DMS 273 (cell line): ENCODE data around the gene ZNF587.

Experiments used
- DNase-seq: peaks from one replicate; lab custom pipeline; 2025; ENCODE audit not compliant: unreplicated experiment; lab: John Stamatoyannopoulos, UW

ZNF587 gene

DNA sequence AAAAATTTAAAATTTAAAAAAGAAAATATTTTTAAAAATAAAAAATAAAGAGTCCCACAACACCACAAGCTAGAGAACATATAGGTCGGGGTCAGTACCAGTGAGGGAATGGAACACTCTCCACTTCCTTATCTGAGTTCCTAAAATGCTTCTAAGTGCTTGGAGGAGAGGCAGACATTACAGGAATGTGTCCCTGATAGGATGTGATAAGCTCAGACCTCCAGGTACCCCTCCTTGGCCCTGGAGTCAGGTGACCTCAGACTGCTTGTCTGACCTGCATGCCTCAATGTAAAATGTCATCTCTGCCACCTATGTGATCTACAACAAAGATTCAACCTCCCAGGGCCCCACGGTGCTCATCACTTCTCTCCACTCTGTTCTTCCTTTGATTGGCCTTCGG is 36.4 kb downstream of the ZNF587 start:
- no peak for DNase-seq

DNA sequence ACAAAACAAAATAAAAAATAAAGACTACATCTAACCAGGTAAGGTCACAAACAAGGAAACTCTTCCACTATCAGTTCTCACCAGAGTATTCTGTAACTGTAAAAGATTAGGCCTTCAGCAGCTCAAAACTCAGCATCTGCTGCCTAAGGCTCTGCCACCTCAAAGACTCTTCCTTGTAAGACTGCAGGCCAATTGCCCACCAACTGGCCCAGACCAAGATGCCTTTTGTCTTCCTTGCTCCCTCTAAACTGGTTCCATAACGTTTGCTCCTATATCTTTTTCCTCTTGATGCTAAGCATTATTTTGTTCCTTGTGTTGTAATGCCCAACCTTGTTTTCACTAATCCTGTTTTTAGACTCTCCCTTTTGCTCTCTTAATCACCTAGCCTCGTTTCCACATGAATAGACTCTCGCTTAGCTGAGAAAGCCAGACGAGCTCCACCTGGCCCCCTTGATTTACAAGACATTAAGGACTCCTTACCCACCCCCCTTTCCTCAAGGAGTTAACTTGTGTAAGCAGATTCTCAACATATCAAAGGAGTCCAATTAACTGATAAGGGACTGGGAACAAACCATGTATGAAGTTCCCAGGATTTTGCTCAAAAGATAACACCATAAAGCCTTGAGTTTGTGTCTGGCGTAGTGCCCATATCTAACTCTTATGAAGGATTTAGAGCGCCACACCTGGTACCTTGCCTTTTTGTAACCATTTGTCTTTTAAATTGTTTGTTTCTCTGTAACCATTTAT is 37.7 kb downstream of the ZNF587 start:
- DNase-seq, result peak; percentile 59

DNA sequence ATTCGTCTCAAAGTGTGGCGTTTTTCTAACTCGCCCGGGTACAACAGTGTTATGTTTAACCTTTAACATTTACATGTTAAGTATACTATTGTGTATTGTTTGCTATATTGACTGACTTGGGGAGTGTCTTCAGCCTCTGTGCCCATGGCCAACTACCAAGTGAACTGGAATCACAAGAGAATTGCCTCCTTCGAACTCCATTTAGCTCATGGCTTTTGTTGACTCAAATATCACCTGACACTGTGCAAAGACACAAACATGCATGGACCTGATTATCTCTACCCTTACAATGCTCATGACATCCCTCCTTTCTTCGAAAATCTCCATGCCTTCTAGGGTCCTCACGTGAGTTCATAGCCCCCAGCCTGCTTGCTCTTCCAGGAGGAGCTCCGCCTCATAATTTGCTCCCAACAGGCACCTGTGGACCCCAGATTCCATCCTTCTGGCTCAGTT is 38.5 kb downstream of the ZNF587 start:
- peak; percentile 45 for DNase-seq

DNA sequence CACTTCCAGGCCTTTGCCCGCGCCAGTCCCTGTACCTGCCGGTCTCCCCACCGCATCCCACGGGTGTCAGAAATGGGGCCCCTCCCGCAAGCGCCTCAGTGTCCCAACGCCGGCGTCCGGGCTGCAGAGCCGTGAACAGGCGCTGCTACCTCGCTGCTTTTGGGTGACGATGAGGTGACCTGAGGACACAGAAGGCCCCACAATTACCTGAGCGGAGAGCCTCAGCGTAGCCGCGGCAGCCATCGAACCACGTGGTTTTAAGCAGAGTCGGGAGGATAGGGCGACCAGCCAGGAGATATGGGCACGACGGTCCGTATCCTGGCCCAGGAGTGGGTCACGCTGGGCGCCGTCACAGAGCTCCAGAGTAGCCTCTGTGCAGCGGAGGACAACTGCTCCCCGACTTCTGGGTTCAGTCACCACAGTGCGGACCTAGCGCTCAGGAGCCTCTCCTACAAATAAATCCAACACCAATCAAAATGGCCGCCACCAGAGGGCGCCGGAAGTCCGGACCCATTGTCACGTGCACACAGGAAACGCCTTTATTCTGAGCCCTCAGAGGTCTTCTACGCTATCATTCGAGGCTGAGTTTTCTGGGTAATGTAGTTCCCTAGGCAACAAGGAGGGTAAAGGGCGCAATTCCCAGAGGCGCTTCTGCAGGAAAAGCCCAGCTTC is 39.0 kb downstream of the ZNF587 start, which contains the start of gene ZNF814:
Gene ZNF814, minus strand, starts transcription at position 478 of the 672 bp plus-strand sequence. Its CDS starts 235 bp downstream, at position 243.
- peak; percentile 98 for DNase-seq

DNA sequence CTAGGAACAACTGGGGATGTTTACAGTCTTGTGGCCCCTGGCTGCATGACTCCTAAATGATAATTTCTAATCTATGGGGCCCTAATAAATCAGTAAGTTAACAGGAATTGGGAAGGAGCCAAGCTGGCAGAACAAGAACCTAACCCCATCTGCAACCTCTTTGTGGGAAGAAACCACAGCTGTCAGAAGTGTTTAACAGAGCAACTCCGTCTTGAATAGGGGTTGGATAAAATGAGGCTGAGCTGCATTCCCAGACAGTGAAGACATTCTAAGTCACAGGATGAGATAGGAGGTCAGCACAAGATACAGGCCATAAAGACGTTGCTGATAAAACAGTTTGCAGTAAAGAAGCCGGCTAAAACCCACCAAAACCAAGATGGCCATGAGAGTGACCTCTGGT is 41.0 kb downstream of the ZNF587 start:
- peak; percentile 69 for DNase-seq

DNA sequence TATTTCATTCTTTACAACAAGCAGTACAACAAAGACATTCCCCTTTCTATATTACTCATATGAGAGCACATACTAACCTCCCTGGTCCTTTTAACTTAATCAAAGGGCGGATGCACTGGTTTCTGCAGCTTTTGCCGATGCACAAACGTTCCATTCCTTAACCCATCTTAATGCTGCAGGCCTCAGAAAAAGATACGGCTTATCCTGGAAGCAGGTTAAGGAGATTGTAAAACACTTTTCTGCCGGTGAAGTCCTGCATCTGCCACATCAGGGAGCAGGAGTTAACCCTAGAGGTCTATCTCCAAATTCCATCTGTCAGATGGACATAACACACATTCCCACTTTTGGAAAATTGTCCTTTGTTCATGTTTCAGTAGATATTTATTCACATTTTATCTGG is 50.7 kb downstream of the ZNF587 start:
- no peak for DNase-seq

DNA sequence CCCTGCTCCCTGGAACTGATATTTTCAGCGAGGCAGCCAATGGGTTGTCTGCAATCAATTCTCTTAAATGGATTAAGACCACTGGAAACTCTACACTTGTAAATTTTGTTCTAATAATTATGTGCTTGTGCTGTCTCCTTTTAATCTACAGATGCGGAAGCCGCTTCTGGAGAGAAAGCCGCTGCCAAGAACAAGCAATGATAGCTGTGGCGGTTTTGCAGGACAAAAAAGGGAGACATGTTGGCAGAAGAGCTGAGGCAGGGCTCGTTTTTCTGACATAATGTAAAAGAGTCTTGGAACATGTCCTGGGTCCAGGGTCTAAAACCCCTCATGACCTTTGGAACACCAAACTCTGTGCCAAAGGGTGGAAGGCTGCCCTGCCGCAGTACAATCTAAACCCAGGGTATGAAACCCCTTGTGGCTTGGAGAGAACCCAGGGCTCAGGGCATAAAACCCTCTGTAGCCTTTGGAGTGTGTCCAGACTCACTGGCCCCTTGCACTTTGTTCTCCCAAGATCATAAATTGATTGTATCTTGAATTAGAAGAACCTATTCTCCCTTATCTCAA is 54.0 kb downstream of the ZNF587 start:
- no peak for DNase-seq

DNA sequence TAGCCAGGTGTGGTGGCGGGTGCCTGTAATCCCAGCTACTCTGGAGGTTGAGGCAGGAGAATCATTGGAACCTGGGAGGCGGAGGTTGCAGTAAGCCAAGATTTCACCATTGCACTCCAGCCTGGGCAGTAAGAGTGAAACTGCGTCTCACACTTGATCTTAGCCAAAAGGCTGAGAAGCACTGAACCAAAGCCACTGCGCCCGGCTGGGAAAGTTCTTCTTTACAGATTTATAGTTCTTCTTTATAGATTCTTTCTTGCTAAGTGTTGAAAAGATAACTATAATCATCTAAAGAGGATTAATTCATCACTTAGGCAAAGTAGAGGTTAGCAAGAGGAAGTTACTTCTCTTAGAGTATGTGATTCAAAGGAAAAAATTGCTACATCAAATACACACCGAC is 55.6 kb downstream of the ZNF587 start:
- no peak for DNase-seq

DNA sequence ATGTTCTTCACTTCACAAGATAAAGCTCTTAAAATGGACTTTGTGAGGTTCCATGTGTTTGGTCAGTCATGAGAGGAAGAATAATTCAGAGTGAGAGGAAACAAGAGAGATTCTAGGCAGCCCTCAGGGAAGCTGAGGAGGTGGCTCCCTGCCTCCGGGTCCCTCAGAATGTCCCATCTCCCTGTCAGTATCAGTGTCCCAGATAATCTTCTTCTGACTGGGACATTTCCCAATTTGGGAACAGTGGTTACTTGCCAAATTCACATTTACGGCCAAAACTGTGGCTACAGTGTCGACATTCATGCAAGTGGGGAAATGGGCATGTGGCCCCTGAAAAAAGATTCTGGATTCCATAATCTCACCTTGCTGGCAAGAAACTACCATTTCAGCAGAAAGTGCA is 57.7 kb downstream of the ZNF587 start:
- no peak for DNase-seq

DNA sequence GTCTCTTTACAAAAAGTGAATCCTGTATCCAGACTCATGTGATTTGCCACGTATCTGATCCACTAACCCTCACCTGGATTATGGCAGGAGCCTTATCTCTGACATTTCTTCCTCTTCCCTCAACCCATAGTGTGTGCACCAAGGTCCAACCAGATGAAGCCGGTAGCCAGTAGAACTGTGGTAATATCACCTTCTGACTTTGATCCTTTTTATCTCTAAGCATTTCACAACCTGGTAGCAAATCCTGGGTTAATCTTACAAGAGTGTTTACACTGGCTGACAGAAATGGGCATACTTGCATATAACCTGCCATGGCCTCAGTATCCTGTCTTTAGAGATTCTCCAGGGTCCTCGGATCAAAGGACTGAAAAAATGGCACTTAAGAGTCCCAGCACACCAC is 64.9 kb downstream of the ZNF587 start:
- no peak for DNase-seq
